ACC112 (cell line): Measurements from ENCODE around the gene ADAM21.
"Not testable (repeated sequence)": the region's sequence is repeated elsewhere in the genome, so short reads cannot be mapped to it uniquely, and the experiment has no call there.

Experiments used
- H2AFZ ChIP-seq: fragments of 200-600 bp; sonication (generic); one replicate; pipeline ENCODE4 v1.6.0; 2017; ENCODE audit warnings: antibody characterized with exemption, low read length; ENCODE audit not compliant: unreplicated experiment
- H3K27ac ChIP-seq: fragments of 200-600 bp; sonication (generic); 2 replicates; pipeline ENCODE4 v1.5.1; 2014; ENCODE audit warnings: low read depth, mild to moderate bottlenecking, antibody characterized with exemption, low read length, moderate library complexity
- H3K27me3 ChIP-seq: fragments of 200-600 bp; sonication (generic); 2 replicates; pipeline ENCODE4 v1.6.1; 2014; ENCODE audit warnings: mild to moderate bottlenecking, antibody characterized with exemption, low read length, moderate library complexity, mixed read lengths; ENCODE audit not compliant: insufficient read depth
- H3K36me3 ChIP-seq: fragments of 200-600 bp; sonication (generic); 2 replicates; pipeline ENCODE4 v1.6.1; 2016; ENCODE audit warnings: mild to moderate bottlenecking, antibody characterized with exemption, low read length, moderate library complexity, mixed read lengths; ENCODE audit not compliant: insufficient read depth
- H3K4me1 ChIP-seq: fragments of 200-600 bp; sonication (generic); one replicate; pipeline ENCODE4 v1.6.1; 2016; ENCODE audit warnings: low read length, mixed read lengths; ENCODE audit not compliant: insufficient read depth, unreplicated experiment, control insufficient read depth
- H3K4me3 ChIP-seq: fragments of 200-600 bp; sonication (generic); 2 replicates; pipeline ENCODE4 v1.5.1; 2014; ENCODE audit warnings: mild to moderate bottlenecking, low read depth, low read length
- H3K79me2 ChIP-seq: fragments of 200-600 bp; sonication (generic); one replicate; pipeline ENCODE4 v1.6.0; 2016; ENCODE audit warnings: low read length; ENCODE audit not compliant: control insufficient read depth, unreplicated experiment, insufficient read depth

The ADAM21 gene

DNA sequence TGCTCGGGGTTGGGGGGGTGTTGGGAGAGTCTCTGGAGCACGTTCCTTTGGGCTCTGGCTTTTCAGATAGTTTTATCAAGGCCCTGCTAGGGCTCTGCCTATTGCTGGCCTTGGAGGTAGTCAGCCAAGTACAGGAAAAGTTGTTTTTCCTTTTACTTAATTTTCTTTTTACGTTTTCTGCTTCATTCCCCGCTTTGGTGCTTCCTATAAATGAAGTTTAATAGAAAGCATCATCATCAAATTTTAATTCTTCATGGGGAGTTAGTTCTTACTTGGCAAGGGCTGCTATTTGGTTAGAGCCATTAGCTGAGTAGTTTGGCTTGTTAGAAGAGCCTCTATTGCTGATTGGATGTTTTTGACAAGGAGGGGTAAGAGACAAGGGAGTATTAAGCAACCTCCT is 15.1 kb upstream of the ADAM21 start:
- Histone ChIP-seq H3K4me1 (no peaks in the 10 kb centered on the region), H3K4me3 (no peak overlapping the region), H3K27me3 (no peaks in the 10 kb centered on the region), H2AFZ (no peak overlapping the region), H3K27ac (no peak overlapping the region), H3K79me2 (no peaks in the 10 kb centered on the region), H3K36me3 (no peaks in the 10 kb centered on the region)

DNA sequence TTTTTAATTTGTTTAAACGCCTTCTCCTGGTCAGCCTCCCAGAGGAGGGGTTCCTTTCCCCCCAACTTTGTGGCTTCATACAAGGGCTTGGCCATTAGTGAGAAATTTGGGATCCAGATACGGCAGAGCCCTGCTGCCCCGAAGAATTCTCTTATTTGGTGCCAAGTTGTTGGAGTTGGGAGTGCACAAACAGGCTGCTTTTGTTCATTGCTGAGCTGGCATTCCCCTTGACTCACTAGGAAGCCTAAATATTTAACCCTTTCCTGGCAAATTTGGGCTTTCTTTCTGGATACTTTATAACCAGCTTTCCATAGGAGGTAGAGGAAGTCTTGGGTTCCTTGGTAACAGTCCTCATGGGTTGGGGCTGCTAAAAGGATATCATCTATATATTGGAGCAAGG is 10.3 kb upstream of the ADAM21 start:
- H3K79me2 ChIP-seq, result no peaks in the 10 kb centered on the region
- H2AFZ ChIP-seq, result no peak overlapping the region
- no peak overlapping the region for H3K27ac ChIP-seq
- no peaks in the 10 kb centered on the region for H3K27me3 ChIP-seq
- no peak overlapping the region for H3K4me3 ChIP-seq
- no peaks in the 10 kb centered on the region for H3K36me3 ChIP-seq
- no peaks in the 10 kb centered on the region for H3K4me1 ChIP-seq

DNA sequence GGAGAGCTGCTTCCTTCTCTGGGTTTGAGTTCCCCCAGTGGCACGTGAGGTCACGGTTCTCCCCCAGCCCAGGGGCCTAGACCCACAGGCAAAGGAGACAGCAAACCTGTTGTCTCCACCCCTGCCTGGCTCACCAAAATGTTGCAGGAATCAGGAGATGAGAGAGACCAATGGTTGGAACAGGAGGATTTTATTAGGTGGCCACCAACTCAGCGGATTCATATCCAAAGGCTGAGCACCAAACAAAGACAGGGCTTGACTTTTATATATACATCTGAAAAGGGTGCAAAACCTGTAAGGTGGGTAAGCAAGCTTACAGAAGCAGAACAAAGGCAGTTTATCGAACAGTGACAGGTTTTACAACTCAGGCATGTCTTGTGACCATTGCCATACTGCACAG is 9.2 kb upstream of the ADAM21 start:
- no peaks in the 10 kb centered on the region for H3K36me3 ChIP-seq
- no peaks in the 10 kb centered on the region for H3K27me3 ChIP-seq
- H3K4me1 ChIP-seq, result no peaks in the 10 kb centered on the region
- H3K79me2 ChIP-seq, result no peaks in the 10 kb centered on the region
- no peak overlapping the region for H2AFZ ChIP-seq
- H3K27ac ChIP-seq, result no peak overlapping the region
- H3K4me3 ChIP-seq, result no peak overlapping the region

DNA sequence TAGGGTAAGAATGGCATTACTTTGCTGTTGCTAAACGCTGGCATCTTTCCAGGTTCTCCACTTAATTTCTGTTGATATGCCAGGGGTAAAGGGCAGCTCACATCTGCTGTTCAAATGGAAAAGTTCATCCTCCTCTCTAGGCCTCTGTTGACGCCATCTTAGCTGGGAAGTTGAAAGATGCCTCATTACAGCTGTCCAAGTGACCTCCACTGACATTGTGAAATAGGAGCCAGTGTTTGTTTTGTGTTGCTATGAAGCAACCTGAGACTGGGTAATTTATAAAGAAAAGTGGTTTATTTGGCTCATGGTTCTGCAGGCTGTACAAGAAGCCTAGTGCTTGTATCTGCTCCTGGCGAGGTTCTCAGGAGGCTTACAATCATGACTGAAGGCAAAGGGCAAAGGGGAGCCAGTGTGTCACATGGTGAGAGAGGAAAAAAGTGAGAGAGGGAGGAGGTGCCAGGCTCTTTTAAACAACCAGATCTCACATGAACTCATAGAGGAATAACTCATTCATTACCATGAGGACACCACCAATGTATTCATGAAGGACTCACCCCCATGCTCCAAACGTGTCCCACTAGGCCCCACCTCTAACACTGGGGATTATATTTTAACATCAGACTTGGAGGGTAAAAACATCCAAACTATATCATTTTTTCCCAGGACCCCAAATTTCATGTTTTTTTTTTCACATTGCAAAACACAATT is 3.2 kb upstream of the ADAM21 start:
- H2AFZ ChIP-seq, result no peak overlapping the region
- no peak overlapping the region for H3K27ac ChIP-seq
- no peaks in the 10 kb centered on the region for H3K36me3 ChIP-seq
- no peaks in the 10 kb centered on the region for H3K27me3 ChIP-seq
- H3K4me1 ChIP-seq, result no peaks in the 10 kb centered on the region
- no peaks in the 10 kb centered on the region for H3K79me2 ChIP-seq
- no peak overlapping the region for H3K4me3 ChIP-seq

DNA sequence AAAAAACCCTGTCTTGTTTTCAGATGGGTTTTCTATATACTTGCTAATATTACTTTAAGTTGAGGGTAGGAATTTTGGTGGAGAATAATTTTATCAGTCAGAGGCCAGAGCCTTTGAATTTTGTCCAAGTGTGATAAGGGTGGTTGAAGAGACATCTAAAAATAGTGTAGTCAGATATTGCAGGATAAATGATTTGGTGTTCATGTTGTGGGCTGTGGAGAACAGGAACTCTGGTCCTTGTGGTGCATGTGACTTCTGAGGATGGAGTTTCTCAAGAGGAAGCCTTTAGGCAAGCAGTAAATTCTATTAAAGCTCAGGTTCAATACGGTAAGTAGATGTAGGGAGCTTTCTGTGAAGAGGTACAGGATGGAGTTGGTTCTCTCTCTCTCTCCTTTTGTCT is 2.8 kb downstream of the ADAM21 start:
- no peak overlapping the region for H3K27ac ChIP-seq
- H3K4me3 ChIP-seq, result no peak overlapping the region
- no peaks in the 10 kb centered on the region for H3K27me3 ChIP-seq
- no peak overlapping the region for H2AFZ ChIP-seq
- H3K36me3 ChIP-seq, result no peaks in the 10 kb centered on the region
- no peaks in the 10 kb centered on the region for H3K79me2 ChIP-seq
- H3K4me1 ChIP-seq, result no peaks in the 10 kb centered on the region

DNA sequence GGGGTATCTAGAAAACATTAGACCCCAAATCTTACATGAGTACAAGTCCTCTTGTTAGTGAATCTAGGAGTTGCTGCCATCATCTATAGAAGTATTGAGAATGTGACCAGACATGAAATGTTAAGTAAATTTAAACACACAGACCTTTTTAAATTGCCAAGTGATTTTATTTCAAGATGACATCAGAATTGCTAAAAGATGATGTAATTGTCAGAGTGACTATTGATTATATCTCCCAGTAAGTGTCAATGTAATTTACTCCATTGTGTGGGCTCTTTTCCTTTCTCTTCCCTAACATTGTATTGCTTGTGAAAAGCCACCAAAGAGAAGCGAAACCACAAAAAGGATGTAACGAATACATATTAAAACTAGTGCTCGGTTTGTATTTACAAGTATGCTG is 16.8 kb downstream of the ADAM21 start:
- Histone ChIP-seq H3K4me3 (no peak overlapping the region), H3K4me1 (no peaks in the 10 kb centered on the region), H3K79me2 (no peaks in the 10 kb centered on the region), H3K27ac (no peak overlapping the region), H3K36me3 (no peaks in the 10 kb centered on the region), H3K27me3 (no peaks in the 10 kb centered on the region), H2AFZ (no peak overlapping the region)

DNA sequence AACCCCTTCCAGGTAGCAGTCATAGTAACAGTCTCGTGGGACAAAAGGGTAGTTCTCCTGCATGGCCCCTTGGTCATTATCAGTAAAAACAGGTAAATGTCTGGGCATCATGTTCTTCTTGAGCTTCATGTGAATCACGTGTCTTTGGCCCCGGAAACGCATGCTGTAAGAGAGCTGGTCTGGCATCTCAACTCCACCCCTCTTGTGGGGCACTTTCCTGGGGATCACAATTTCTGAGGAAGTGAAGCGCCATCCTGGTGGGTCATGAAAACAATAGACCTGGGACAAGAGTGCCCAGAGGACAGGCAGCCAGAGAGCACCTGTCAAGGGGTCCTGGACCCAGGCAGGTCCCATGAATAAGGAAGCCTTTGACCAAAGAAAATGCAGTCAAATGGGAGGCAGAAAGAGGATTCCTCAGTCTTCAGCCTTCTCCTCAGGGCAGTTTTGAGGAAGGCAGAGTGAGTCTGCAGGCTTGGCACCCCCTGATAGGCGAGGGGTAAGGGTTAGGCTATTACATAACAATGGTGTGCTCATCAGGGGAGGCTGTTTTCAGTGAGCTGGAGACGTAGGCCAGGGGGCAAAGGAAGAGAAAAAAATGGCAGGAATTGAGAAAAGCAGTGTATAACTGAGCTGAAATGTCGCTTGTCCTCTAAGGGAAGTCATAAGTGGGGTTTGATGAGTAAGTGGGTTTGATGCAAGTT is 19.0 kb downstream of the ADAM21 start:
- H3K36me3 ChIP-seq, H3K27me3 ChIP-seq, H2AFZ ChIP-seq, H3K27ac ChIP-seq, H3K79me2 ChIP-seq, H3K4me3 ChIP-seq, H3K4me1 ChIP-seq: not testable (repeated sequence)

DNA sequence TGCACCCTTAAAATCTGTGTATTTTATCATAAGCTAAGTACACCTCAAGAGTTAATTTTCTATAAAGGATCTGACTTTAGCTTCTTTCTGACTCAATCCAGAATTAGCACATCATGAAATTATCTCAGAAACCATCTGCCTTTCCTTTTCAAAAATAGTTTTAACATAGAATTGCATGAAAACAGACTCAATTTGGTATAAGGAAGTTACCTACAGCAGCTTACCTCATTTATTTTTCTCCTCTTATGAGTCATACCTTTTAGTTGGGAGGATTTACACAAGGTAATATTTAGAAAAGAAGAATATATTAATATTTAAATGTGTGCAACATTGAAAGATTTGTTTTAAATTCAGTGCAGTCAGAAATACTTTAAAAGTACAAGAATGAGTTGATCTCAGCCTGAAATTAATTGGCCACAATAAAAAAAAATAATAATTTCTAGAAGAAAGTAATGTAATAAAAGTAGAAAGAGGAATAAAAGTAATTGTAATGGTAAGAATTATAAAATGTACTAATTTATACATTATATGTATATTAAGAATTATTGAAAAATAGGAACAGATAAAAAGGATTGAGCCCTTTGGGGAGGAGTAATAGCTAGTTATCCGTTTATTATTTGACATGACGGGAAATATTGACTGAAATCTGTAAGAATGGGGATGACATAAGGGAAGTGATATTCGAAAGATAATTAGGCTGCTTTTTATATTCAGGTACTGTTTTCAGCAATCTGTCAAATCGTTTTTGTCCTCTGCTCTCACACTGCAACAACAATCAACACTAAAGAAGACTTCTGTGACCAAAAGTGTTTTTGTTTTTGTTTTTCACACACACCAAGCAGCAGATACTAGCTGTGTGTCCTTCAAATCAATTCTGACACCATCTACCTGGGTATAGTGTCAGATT is 20.5 kb downstream of the ADAM21 start:
- Histone ChIP-seq H2AFZ (no peak overlapping the region), H3K36me3 (no peaks in the 10 kb centered on the region), H3K4me1 (no peaks in the 10 kb centered on the region), H3K27ac (no peak overlapping the region), H3K79me2 (no peaks in the 10 kb centered on the region), H3K4me3 (no peak overlapping the region), H3K27me3 (no peaks in the 10 kb centered on the region)

DNA sequence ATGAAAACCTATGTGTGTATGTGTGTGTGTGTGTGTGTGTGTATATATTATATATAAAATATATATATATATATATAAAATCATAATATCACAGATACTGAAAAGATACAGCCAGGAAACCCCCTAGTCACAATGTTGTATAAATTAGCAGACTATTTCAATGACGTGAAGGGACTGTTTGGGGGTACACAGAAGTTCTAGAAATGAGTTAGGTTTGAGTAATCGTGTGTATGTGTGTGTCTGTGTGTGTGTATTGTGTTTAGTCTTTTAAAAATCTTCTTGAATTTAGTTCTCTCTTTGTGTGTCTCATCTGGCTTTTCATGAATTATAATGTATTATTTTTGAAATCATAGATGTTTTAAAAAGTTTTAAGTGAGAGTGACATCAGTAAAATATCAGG is 21.9 kb downstream of the ADAM21 start:
- Histone ChIP-seq H3K4me3 (no peak overlapping the region), H3K36me3 (no peaks in the 10 kb centered on the region), H3K79me2 (no peaks in the 10 kb centered on the region), H3K27ac (no peak overlapping the region), H3K27me3 (no peaks in the 10 kb centered on the region), H3K4me1 (no peaks in the 10 kb centered on the region), H2AFZ (no peak overlapping the region)

DNA sequence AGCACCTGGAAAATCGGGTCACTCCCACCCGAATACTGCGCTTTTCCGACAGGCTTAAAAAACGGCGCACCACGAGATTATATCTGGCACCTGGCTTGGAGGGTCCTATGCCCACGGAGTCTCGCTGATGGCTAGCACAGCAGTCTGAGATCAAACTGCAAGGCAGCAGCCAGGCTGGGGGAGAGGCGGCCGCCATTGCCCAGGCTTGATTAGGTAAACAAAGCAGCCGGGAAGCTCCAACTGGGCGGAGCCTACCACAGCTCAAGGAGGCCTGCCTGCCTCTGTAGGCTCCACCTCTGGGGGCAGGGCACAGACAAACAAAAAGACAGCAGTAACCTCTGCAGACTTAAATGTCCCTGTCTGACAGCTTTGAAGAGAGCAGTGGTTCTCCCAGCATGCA is 23.5 kb downstream of the ADAM21 start:
- not testable (repeated sequence) for H3K36me3 ChIP-seq, H3K27ac ChIP-seq, H3K79me2 ChIP-seq, H3K27me3 ChIP-seq, H3K4me3 ChIP-seq, H3K4me1 ChIP-seq, H2AFZ ChIP-seq
